GM19324 (cell line): Measurements from ENCODE around the gene VSIG10.
"Not testable (repeated sequence)": the region's sequence is repeated elsewhere in the genome, so short reads cannot be mapped to it uniquely, and the experiment has no call there.

Experiments used
- ATAC-seq: cut with Tn5 transposase; IDR thresholded peaks from one replicate; pipeline ENCODE4 v1.9.1; 2021; ENCODE audit warnings: mild to moderate bottlenecking, moderate library complexity; ENCODE audit not compliant: unreplicated experiment, low FRiP score

VSIG10 gene

DNA sequence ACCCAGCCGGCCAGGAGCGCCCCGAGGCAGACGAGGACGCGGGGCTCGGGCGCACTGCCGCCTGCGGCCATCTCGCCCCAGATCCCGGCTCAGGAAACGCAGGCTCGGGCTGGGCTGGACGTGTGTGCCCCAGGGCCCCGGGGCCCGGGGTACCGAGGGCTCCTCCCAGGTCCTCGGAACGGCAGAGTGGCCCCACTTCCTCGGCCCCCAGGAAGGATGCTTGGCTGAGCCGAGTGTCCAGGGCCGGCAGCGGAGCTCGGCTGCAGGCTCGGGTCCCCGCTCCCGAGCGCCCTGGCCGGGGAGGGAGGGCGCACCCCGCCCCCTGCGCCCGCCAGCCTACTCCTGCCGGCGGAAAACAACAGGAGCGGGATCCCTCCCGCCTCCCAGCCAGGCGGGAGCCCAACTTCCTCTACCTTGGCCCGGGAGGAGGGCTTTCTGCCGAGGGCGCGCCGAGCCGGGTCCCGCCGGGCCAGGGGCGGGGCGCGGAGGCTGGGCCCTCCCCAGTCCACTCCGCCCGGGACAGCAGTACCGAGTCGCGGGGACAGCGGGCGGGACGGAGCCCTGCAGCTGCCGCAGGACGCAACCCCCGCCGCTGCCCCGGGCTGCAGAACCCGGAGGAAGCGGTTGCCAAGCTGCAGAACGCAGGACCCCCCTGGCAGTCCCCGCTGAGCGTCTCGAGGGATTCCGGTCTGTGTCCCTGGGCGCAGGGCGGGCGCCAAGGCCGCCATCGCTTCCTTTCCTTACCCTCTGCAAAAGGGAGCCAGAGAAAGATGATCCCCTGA lies at the start of gene VSIG10:
TSS of gene VSIG10 (minus strand) at position 411 of the 782 bp plus-strand sequence. CDS start at position 71, 340 bp downstream.
- ATAC-seq, result peak; percentile 47

GRCh38 chr12:118151755-118152154 lies 47.9 kb upstream of the VSIG10 start:
- ATAC-seq, result no peak

DNA sequence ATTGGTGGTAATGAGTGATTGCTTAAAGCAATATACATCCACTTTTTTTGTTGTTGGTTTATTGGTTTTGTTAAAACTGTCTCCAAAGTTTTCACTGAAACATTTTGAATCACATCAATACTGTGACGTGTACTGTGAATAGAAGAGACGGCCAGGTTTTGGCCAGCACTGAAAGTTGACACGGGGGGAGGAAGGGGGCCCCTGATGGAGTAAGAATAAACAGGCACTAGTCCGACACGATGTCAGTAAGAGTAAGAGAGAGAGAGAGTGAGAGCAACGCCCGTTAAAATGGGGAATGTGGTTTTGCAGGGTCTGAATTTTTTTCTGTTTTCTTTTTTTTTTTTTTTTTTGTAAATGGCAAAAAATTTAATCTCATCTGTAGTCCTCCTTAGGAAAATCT lies 46.8 kb upstream of the VSIG10 start:
- no peak for ATAC-seq

- no peak for ATAC-seq
Measured at GRCh38 chr12:118148287-118148686, 44.5 kb upstream of the VSIG10 start.

DNA sequence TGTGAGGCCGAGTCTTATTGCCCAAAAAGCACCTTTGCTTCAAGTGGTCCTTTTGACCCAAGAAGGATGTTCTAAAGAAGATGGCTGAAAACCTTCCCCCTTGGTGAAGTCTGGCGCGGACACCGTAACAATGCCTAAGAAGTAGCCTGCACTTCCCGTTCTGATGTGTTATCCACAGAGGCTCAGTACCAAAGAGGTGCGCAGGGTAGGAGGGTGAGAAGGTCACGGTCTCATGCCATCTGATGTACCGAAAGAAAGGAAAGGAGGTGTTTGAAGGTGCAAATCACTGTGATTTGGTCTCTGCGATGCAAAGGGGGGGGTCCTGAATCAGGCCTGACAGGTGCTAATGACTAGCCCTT lies 42.0 kb upstream of the VSIG10 start:
- ATAC-seq, result no peak

DNA sequence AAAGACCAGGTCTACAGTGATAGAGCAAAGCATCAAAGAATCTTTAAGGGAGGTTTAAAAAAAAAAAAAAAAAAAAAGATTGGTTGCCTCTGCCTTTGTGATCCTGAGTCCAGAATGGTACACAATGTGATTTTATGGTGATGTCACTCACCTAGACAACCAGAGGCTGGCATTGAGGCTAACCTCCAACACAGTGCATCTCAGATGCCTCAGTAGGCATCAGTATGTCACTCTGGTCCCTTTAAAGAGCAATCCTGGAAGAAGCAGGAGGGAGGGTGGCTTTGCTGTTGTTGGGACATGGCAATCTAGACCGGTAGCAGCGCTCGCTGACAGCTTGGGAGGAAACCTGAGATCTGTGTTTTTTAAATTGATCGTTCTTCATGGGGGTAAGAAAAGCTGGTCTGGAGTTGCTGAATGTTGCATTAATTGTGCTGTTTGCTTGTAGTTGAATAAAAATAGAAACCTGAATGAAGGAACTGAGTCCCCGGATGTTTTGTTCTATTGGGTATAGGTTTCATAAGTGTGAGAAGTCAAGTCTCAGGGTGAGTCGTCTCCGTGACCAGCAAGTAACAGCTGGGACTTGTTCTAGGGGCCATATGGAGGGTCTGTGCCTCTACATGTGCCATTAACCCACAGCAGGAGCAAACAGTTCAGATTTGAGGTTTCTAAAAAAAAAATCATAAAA lies 41.4 kb upstream of the VSIG10 start:
- no peak for ATAC-seq

DNA sequence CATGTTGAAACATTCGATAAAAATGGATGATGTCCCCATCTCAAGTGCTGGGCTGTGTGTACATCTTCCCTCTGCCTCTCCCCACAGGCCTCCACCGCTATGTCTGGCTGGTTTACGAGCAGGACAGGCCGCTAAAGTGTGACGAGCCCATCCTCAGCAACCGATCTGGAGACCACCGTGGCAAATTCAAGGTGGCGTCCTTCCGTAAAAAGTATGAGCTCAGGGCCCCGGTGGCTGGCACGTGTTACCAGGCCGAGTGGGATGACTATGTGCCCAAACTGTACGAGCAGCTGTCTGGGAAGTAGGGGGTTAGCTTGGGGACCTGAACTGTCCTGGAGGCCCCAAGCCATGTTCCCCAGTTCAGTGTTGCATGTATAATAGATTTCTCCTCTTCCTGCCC lies 40.7 kb upstream of the VSIG10 start:
- ATAC-seq, result no peak

GRCh38 chr12:118140825-118141224 lies 37.0 kb upstream of the VSIG10 start:
- ATAC-seq, result no peak

- no peak for ATAC-seq
Measured at GRCh38 chr12:118137148-118137678, 33.4 kb upstream of the VSIG10 start.

- ATAC-seq, result peak; percentile 21
Measured at GRCh38 chr12:118136559-118137003, 32.8 kb upstream of the VSIG10 start.

GRCh38 chr12:118135788-118136558 lies 32.2 kb upstream of the VSIG10 start, which contains the start of gene PEBP1:
TSS of gene PEBP1 (plus strand) at chr12:118136124. CDS start at chr12:118136210, 86 bp downstream.
- ATAC-seq, result peak; percentile 98

DNA sequence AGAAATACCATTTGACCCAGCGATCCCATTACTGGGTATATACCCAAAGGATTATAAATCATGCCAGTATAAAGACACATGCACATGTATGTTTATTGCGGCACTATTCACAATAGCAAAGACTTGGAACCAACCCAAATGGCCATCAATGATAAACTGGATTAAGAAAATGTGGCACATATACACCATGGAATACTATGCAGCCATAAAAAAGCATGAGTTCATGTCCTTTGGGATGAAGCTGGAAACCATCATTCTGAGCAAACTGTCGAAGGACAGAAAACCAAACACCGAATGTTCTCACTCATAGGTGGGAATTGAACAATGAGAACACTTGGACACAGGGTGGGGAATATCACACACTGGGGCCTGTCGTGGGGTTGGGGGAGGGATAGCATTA lies 25.6 kb upstream of the VSIG10 start:
- ATAC-seq, result not testable (repeated sequence)

DNA sequence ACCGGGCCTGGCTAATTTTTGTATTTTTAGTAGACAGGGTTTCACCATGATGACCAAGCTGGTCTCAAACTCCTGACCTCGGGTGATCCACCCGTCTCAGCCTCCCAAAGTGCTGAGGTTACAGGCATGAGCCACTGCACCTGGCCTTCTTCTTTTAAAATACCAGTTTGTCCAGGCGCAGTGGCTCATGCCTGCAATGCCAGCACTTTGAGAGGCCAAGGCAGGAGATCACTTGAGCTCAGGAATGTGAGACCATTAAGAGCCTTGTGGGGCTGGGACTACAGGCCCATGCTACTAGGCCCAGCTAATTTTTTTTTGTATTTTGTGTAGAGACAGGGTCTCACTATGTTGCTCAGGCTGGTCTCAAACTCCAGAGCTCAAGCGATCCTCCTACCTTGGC lies 24.1 kb upstream of the VSIG10 start:
- ATAC-seq, result no peak

DNA sequence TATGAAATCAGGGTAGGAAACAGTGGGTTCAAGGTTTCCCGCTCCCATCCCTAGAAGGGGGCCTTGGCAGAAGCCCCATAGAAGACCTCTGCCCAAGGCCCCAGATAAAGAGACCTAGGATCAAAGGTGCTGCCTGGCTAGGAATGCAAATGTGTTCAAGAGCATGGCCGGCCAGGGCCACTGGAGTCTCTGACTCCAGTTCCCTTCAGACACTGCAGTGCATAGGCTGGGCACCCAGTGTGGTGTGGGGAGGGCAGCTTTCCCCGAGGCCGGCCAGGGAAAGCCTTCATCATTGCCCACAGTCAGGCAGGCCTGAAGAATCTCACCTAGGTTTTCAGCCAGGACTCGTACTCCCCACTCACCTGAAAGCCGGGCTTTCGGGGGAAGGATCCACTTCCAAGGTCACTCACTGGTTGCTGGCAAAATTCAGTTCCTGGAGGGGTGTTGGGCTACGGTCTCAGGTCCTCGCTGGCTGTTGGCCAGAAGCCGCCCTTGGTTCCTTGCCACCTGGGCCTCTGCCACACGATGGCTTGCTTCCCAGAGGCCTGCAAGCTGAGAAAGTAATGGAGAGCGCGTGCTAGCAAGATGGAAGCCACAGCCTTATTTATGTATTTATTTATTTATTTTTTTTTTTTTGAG lies 22.4 kb upstream of the VSIG10 start:
- no peak for ATAC-seq

GRCh38 chr12:118125743-118126118 lies 21.9 kb upstream of the VSIG10 start:
- ATAC-seq, result no peak

DNA sequence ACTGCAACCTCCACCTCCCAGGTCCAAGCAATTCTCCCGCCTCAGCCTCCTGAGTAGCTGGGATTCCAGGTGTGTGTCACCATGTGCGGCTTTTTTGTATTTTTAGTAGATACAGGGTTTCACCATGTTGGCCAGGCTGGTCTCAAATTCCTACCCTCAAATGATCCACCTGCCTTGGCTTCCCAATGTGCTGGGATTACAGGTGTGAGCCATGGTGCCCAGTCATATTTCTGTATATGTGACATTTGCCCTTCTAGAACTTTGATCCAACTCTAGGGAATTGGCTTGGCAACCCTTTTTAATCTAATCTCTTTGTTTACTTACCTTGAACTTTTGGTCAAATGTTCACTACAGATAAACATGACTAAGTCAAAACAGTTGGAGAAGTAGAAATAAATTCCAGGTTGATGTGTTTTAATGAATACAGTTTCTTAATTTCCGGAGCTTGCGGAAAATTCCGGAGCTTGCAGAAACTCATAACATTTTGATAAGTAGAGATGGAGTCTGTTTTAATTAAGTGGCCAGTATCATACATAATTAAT lies 20.6 kb upstream of the VSIG10 start:
- no peak for ATAC-seq

- ATAC-seq, result no peak
Measured at GRCh38 chr12:118122264-118122663, 18.5 kb upstream of the VSIG10 start.

- ATAC-seq, result peak; percentile 71
Measured at GRCh38 chr12:118120579-118121363, 17.0 kb upstream of the VSIG10 start.

DNA sequence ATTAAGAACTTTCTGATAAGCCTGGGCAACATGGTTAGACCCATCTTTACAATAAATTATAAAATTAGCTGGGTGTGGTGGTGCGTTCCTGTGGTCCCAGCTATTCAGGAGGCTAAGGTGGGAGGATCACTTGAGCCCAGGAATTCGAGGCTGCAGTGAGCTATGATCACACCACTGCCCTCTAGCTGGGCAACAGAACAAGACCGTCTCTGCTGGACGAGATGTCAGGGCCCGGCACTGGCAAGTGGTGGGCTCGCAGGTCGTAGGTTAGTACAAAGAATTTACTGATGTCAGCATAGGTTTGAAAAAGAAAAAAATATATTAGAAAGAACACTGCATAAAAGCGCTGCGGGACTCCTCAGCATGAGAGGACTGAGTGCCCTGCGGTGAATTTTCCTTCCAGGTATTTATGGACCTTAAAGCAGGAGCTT lies 15.7 kb upstream of the VSIG10 start:
- ATAC-seq, result no peak
